H9 (cell line): ENCODE data around the gene CYP39A1. TPM values are rescaled to one million over a fixed set of nuclear protein-coding genes. Genes with fewer than 3 reads are reported as not detected.

Experiments used
- DNase-seq: peaks from one replicate; pipeline ENCODE4 v3.0.0-alpha.2; 2017
- H2AFZ ChIP-seq: one replicate; pipeline ENCODE4 v1.6.1; 2013; ENCODE audit warnings: mild to moderate bottlenecking, low read length, control low read depth, moderate library complexity
- H2AK5ac ChIP-seq: 2 replicates; pipeline ENCODE4 v1.6.1; 2013; ENCODE audit warnings: low read length, control low read depth, mixed read lengths; ENCODE audit not compliant: insufficient read length
- H2BK120ac ChIP-seq: one replicate; pipeline ENCODE4 v1.6.1; 2013; ENCODE audit warnings: low read depth, mild to moderate bottlenecking, low read length, control low read depth, inconsistent platforms; ENCODE audit not compliant: poor library complexity, severe bottlenecking
- H2BK12ac ChIP-seq: 2 replicates; pipeline ENCODE4 v1.6.1; 2013; ENCODE audit warnings: low read length, control low read depth, mixed read lengths, low read depth; ENCODE audit not compliant: insufficient read length
- H2BK15ac ChIP-seq: 2 replicates; pipeline ENCODE4 v1.6.1; 2013; ENCODE audit warnings: low read depth, low read length, control low read depth
- H2BK20ac ChIP-seq: one replicate; pipeline ENCODE4 v1.6.1; 2013; ENCODE audit warnings: low read depth, mild to moderate bottlenecking, low read length, control low read depth, inconsistent platforms; ENCODE audit not compliant: poor library complexity, severe bottlenecking
- H2BK5ac ChIP-seq: 2 replicates; pipeline ENCODE4 v1.6.1; 2013; ENCODE audit warnings: low read length, control low read depth, mixed read lengths; ENCODE audit not compliant: insufficient read length
- H3K14ac ChIP-seq: 2 replicates; pipeline ENCODE4 v1.6.1; 2013; ENCODE audit warnings: low read length, control low read depth; ENCODE audit not compliant: insufficient read depth
- H3K18ac ChIP-seq: 2 replicates; pipeline ENCODE4 v1.6.1; 2013; ENCODE audit warnings: low read depth, mild to moderate bottlenecking, mixed read lengths, low read length, control low read depth; ENCODE audit not compliant: insufficient read length
- H3K23ac ChIP-seq: 2 replicates; pipeline ENCODE4 v1.6.1; 2013; ENCODE audit warnings: low read length, control low read depth, mixed read lengths, low read depth; ENCODE audit not compliant: insufficient read length
- H3K23me2 ChIP-seq: 2 replicates; pipeline ENCODE4 v1.6.1; 2013; ENCODE audit warnings: low read depth, mild to moderate bottlenecking, mixed read lengths, low read length, control low read depth; ENCODE audit not compliant: insufficient read length, poor library complexity, severe bottlenecking
- H3K27ac ChIP-seq: 2 replicates; pipeline ENCODE4 v1.5.1; 2013; ENCODE audit warnings: low read length, control low read depth, mixed read lengths, low read depth; ENCODE audit not compliant: insufficient read length
- H3K27me3 ChIP-seq: 2 replicates; pipeline ENCODE4 v1.6.1; 2013; ENCODE audit warnings: low read length, control low read depth, inconsistent platforms; ENCODE audit not compliant: insufficient read depth
- H3K4ac ChIP-seq: 2 replicates; pipeline ENCODE4 v1.6.1; 2013; ENCODE audit warnings: low read depth, mild to moderate bottlenecking, control low read depth, inconsistent platforms, low read length, moderate library complexity
- H3K4me1 ChIP-seq: 2 replicates; pipeline ENCODE4 v1.6.1; 2013; ENCODE audit warnings: low read length, control low read depth, inconsistent platforms; ENCODE audit not compliant: insufficient read depth
- H3K4me2 ChIP-seq: 2 replicates; pipeline ENCODE4 v1.6.1; 2013; ENCODE audit warnings: low read length, control low read depth, mixed read lengths; ENCODE audit not compliant: insufficient read length, insufficient read depth
- H3K56ac ChIP-seq: 2 replicates; pipeline ENCODE4 v1.6.1; 2013; ENCODE audit warnings: low read depth, mild to moderate bottlenecking, mixed read lengths, low read length, control low read depth; ENCODE audit not compliant: insufficient read length
- H3K79me1 ChIP-seq: 2 replicates; pipeline ENCODE4 v1.6.1; 2013; ENCODE audit warnings: low read depth, mild to moderate bottlenecking, moderate library complexity, low read length, control low read depth, inconsistent platforms; ENCODE audit not compliant: insufficient read depth, poor library complexity, severe bottlenecking
- H3K79me2 ChIP-seq: 2 replicates; pipeline ENCODE4 v1.6.1; 2013; ENCODE audit warnings: low read length, control low read depth, inconsistent platforms; ENCODE audit not compliant: insufficient read depth
- H3K9ac ChIP-seq: 2 replicates; pipeline ENCODE4 v1.6.1; 2013; ENCODE audit warnings: low read length, control low read depth, mixed read lengths; ENCODE audit not compliant: insufficient read length; ENCODE audit errors: extremely low read depth
- H3K9me3 ChIP-seq: one replicate; pipeline ENCODE4 v1.6.1; 2013; ENCODE audit warnings: low read depth, low read length, inconsistent platforms; ENCODE audit not compliant: control insufficient read depth
- H3T11ph ChIP-seq: one replicate; pipeline ENCODE4 v1.6.1; 2013; ENCODE audit warnings: mild to moderate bottlenecking, low read length, control low read depth, inconsistent platforms
- H4K20me1 ChIP-seq: one replicate; pipeline ENCODE4 v1.6.1; 2013; ENCODE audit not compliant: control insufficient read depth, insufficient read length, insufficient read depth
- H4K5ac ChIP-seq: 2 replicates; pipeline ENCODE4 v1.6.1; 2013; ENCODE audit warnings: low read depth, mild to moderate bottlenecking, mixed read lengths, low read length, control low read depth; ENCODE audit not compliant: insufficient read length
- H4K8ac ChIP-seq: replicated peaks from 2 replicates; pipeline ENCODE4 v1.6.1; 2013; ENCODE audit warnings: low read length, control low read depth, mixed read lengths, low read depth; ENCODE audit not compliant: insufficient read length
- H4K91ac ChIP-seq: 2 replicates; pipeline ENCODE4 v1.6.1; 2013; ENCODE audit warnings: low read depth, mild to moderate bottlenecking, moderate library complexity, mixed read lengths, low read length, control low read depth; ENCODE audit not compliant: insufficient read length
- H3K27ac Mint-ChIP-seq, 3 experiments: 2 replicates in 2 of 3; 3 replicates in 1 of 3; pipeline ENCODE4 v1.8.0; 2020 to 2021; ENCODE audit warnings: mixed read lengths in 3 of 3, mild to moderate bottlenecking in 1 of 3, moderate library complexity in 1 of 3
- H3K27me3 Mint-ChIP-seq: 2 replicates; pipeline ENCODE4 v1.8.0; 2021; ENCODE audit warnings: low read depth, mild to moderate bottlenecking, moderate library complexity, mixed read lengths
- H3K36me3 Mint-ChIP-seq, 3 experiments: 2 replicates in 2 of 3; 3 replicates in 1 of 3; pipeline ENCODE4 v1.8.0; 2020 to 2021; ENCODE audit warnings: low read depth in 3 of 3, mixed read lengths in 3 of 3; ENCODE audit not compliant: insufficient read depth in 1 of 3
- H3K4me1 Mint-ChIP-seq, 2 experiments: 2 replicates each; pipeline ENCODE4 v1.8.0; 2020; ENCODE audit warnings: mixed read lengths in 2 of 2
- H3K4me3 Mint-ChIP-seq, 2 experiments: 2 replicates in 1 of 2; 3 replicates in 1 of 2; pipeline ENCODE4 v1.8.0; 2020 to 2021; ENCODE audit warnings: mild to moderate bottlenecking in 2 of 2, mixed read lengths in 2 of 2, moderate library complexity in 1 of 2
- H3K9me3 Mint-ChIP-seq, 2 experiments: 2 replicates in 1 of 2; 3 replicates in 1 of 2; pipeline ENCODE4 v1.8.0; 2020; ENCODE audit warnings: mild to moderate bottlenecking in 2 of 2, mixed read lengths in 2 of 2, moderate library complexity in 1 of 2
- CTCF ChIP-seq: fragments of 200-600 bp; sonication (generic); conservative IDR thresholded peaks from 3 replicates; pipeline ENCODE4 v1.8.0; 2021; ENCODE audit warnings: antibody characterized with exemption, mild to moderate bottlenecking
- whole genome bisulfite sequencing: extraction: QIAGEN DNeasy Blood & Tissue Kit; methylation state at CpG from one replicate; pipeline ENCODE4 v1.1.7; 2013; ENCODE audit warnings: missing lambda C conversion rate, low lambda C conversion rate, mixed read lengths; ENCODE audit not compliant: insufficient read length; ENCODE audit errors: extremely low coverage; 5-methylcytosine and 5-hydroxymethylcytosine counted together
- total RNA-seq: library from RNA; stranded (reverse); gene quantifications from 2 replicates; pipeline ENCODE4 v1.2.1, GENCODE V29; 2021

The CYP39A1 gene
- total RNA-seq, 1 experiment from 2014 or later = 0.50 TPM

GRCh38 chr6:46583081-46583480, 69.5 kb downstream of the CYP39A1 start:
- no peak for DNase-seq
- TF ChIP-seq CTCF = no peak
- Mint-ChIP-seq H3K27me3 (no peaks in the 10 kb centered on the region), H3K9me3 (no peaks in the 10 kb centered on the region), H3K4me3 (no peak overlapping the region), H3K36me3 (no peaks in the 10 kb centered on the region), H3K27ac (peak overlapping the region in 1 of 3 experiments; percentile 2; a peak in 1 of 7 replicates), H3K4me1 (no peaks in the 10 kb centered on the region)
- Histone ChIP-seq H4K20me1 (no peaks in the 10 kb centered on the region), H2AK5ac (no peak overlapping the region), H2BK20ac (no peak overlapping the region), H3K27ac (no peak overlapping the region), H3K9me3 (no peaks in the 10 kb centered on the region), H2AFZ (no peak overlapping the region), H3K27me3 (no peaks in the 10 kb centered on the region), H2BK15ac (no peak overlapping the region), H2BK12ac (no peak overlapping the region), H3T11ph (no peak overlapping the region), H3K4ac (no peak overlapping the region), H3K23me2 (no peaks in the 10 kb centered on the region), H3K9ac (no peak overlapping the region), H3K14ac (no peak overlapping the region), H2BK120ac (no peak overlapping the region), H3K18ac (no peak overlapping the region), H2BK5ac (no peak overlapping the region), H3K56ac (no peak overlapping the region), H3K23ac (no peak overlapping the region), H4K91ac (no peak overlapping the region), H3K4me1 (no peaks in the 10 kb centered on the region), H4K8ac (no peak overlapping the region), H4K5ac (no peak overlapping the region), H3K79me1 (no peaks in the 10 kb centered on the region), H3K4me2 (no peak overlapping the region), H3K79me2 (no peaks in the 10 kb centered on the region)
- no CpG with 5 or more reads among the region's 2 CpGs for WGBS
